ENCODE data around the gene NR2C1.

DNA sequence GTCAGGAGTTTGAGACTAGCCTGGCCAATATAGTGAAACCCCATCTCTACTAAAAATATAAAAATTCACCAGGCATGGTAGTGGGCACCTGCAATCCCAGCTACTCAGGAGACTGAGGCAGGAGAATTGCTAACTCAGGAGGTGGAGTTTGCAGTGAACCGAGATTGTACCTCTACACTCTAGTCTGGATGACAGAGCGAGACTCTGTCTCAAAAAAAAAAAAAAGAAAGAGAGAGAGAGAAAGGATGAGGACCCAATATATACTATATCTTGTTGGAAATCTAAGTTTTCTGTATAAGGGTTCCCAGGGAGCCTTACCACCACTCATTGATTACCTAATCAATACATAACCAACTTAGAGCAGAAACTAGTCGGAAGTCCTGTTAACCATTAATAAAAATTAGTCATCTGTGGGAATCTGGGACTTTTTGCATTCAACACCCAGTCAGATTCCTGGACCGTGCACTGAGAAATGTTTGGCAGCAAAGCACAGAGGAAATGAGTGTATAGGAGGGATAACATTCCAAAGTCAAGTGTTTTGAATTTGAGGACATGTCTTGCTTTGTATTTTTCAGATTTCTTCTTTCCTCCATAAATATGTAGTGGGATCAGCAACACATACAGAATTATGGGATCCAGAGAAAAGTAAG, 44.8 kb upstream of the NR2C1 start:
- TF ChIP-seq POLR2A (IDR thresholded peaks at IDR 0.05): no peak
- TF ChIP-seq, protein P1, sequence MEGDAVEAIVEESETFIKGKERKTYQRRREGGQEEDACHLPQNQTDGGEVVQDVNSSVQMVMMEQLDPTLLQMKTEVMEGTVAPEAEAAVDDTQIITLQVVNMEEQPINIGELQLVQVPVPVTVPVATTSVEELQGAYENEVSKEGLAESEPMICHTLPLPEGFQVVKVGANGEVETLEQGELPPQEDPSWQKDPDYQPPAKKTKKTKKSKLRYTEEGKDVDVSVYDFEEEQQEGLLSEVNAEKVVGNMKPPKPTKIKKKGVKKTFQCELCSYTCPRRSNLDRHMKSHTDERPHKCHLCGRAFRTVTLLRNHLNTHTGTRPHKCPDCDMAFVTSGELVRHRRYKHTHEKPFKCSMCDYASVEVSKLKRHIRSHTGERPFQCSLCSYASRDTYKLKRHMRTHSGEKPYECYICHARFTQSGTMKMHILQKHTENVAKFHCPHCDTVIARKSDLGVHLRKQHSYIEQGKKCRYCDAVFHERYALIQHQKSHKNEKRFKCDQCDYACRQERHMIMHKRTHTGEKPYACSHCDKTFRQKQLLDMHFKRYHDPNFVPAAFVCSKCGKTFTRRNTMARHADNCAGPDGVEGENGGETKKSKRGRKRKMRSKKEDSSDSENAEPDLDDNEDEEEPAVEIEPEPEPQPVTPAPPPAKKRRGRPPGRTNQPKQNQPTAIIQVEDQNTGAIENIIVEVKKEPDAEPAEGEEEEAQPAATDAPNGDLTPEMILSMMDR (IDR thresholded peaks at IDR 0.05): no peak

Data from lower leg skin (tissue), 3 donors.